Stimulated activated CD8-positive, alpha-beta memory T cell treated with anti-CD3 and anti-CD28 coated beads, Interleukin-12 subunit alpha, Interleukin-12 subunit beta, amount 100 ng/mL, for 24 hours (primary cell): ENCODE data around the gene CTNNA1.
"Not testable (repeated sequence)": the region's sequence is repeated elsewhere in the genome, so short reads cannot be mapped to it uniquely, and the experiment has no call there.

ENCODE experiments used
- DNase-seq: peaks from one replicate; pipeline ENCODE4 v3.0.0-alpha.2; 2020; ENCODE audit errors: extremely low read depth

Gene CTNNA1

GRCh38 chr5:138757061-138757776 is 4.0 kb downstream of the CTNNA1 start:
- no peak for DNase-seq

- no peak for DNase-seq
These were observed 7.4 kb downstream of the CTNNA1 start for GRCh38 chr5:138760448-138761110.

DNA sequence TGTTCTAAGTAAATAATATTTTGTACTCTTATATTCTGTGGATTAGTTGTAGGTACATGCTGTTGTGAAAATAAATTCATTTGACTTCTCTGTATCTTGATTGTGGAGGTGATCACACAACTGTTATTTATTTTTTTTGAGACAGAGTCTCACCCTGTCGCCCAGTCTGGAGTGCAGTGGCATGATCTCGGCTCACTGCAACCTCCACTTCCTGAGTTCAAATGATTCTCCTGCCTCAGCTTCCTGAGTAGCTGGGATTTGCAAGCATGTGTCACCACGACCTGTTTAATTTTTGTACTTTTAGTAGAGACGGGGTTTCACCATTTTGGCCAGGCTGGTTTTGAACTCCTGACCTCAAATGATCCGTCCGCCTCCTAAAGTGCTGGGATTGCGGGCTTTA is 7.9 kb downstream of the CTNNA1 start:
- DNase-seq: not testable (repeated sequence)

DNA sequence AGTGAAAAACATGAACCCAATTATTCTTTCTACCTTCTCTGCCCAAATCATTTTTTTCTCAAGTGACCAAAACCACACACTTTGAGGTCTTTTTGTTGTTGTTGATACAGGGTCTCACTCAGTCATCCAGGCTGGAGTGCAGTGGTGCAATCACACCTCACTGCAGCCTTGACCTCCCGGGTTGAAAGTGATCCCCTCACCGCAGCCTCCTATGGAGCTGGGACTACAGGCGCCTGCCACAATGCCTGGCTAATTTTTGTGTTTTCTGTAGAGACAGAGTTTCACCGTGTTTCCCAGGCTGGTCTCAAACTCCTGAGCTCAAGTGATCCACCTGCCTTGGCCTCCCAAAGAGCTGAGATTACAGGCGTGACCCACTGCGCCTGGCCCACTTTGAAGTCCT is 8.4 kb downstream of the CTNNA1 start:
- DNase-seq: not testable (repeated sequence)

DNA sequence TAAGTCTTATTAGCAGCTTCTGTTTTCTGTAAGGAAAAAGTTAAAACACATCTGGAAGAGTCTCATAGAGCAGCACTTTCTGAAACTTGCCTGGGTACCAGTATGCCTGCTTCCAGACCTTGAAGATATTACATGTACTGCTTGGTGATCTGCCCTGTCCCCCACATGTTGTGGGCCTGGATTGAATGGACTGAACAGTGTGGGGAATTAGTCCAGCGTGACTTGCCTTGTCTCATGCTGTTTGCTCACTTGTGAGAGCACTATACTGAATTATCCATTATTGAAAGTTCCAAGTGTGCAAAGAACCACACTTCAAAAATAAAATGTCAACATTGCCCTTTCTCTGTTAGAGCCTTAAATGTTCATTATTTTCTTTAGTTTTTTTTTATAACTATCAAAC is 8.9 kb downstream of the CTNNA1 start:
- no peak for DNase-seq

- DNase-seq: no peak
These were observed 10.0 kb downstream of the CTNNA1 start for GRCh38 chr5:138763037-138763778.

DNA sequence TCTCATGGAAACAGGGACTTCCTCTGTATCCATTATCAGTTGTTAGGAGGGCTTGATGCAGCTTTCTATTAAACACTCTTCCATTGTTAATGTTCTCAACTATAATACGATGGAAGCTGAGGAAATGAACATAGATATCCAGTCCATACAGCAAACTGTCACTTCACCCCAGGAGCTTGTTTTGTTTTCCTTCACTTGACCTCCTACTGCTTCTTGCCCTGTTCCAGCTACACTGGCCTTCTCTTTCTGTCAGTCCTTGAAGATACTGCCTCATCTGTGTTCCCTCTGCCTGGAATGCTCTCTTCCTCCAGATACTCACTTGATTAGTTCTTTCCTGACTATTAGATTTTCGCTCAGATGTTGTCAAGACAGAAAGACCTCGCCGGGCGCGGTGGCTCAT is 17.1 kb downstream of the CTNNA1 start:
- DNase-seq: no peak

DNA sequence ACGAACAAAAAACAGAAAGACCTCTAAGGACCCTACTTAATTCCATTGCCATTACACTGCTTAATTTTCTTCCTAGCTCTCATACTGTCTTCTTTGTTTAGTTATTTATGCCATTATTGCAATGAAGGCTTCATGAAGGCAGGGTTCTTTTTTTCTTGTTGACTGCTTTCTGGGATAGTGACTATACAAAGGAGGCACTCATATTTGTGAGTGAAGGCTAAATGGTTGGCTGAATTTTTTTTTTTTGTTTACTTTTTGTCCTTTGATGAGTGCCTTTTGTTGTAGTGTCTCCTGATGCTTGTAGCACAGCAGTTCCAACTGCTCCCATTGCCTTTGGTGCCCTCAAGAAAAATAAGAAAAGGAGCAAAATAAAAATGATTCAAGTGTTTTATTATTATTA is 17.8 kb downstream of the CTNNA1 start:
- DNase-seq: no peak

DNA sequence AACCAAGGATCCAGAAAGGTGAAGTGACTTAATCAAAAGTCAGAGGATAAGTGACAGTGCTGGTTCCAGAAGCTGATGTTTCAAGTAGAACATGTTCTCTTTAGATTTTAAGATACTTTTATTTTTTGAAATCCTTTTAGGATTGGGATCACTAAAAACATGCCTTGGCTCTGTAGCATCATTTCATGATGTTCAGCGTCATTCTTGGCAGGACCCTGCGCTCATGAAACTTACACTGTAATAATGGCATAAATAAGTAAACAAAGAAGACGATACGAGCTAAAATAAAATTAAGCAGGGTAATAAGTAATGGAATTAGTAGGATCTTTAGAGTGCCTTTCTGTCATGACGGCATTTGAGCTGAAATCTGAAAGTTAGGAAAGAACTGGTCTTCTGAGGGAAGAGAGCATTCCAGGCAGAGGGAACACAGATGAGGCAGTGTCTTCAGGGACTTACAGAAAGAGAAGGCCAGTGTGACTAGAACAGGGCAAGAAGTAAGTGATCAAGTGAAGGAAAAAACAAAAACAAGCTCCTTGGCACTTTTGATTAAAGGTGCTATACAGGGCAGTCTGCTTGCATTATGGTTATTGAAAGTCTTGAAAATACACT is 19.9 kb downstream of the CTNNA1 start:
- no peak for DNase-seq

- not testable (repeated sequence) for DNase-seq
These were observed 20.4 kb downstream of the CTNNA1 start for GRCh38 chr5:138773624-138774023.

- DNase-seq: no peak
These were observed 21.8 kb downstream of the CTNNA1 start for GRCh38 chr5:138775034-138775433.

DNA sequence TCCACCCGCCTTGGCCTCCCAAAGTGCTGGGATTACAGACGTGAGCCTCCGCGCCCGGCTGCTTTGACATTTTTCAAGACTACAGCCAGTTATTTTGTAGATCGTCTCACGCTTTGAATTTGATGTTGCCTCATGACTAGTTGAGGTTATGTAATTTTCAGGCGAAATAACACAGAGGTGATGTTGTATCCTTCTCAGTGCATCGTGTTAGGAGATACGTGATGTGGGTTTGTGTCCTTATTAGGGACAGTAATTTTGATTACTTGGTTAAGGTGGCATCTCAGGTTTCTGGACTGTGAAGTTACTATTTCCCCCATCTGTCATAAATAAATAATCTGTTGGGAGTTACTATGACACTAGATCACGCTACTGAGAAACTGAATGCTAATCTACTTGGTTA is 25.0 kb downstream of the CTNNA1 start:
- DNase-seq: no peak

- no peak for DNase-seq
These were observed 30.8 kb downstream of the CTNNA1 start for GRCh38 chr5:138783976-138784375.

DNA sequence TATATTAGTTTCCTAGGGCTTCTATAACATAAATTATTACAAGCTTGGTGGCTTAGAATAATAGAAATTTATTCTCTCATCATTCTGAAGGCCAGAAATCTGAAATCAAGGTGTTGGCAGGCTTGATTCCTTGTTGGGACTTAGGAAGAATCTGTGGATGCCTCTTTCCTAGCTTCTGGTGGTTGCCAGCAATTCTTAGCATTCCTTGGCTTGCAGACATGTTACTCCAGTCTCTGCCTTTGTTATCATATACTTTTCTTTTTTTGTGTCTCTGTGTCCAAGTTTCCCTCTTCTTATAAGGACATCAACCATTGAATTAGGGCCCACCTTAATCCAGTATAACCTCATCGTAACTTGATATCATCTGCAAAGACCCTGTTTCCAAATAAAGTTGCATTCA is 31.4 kb downstream of the CTNNA1 start:
- DNase-seq: no peak

DNA sequence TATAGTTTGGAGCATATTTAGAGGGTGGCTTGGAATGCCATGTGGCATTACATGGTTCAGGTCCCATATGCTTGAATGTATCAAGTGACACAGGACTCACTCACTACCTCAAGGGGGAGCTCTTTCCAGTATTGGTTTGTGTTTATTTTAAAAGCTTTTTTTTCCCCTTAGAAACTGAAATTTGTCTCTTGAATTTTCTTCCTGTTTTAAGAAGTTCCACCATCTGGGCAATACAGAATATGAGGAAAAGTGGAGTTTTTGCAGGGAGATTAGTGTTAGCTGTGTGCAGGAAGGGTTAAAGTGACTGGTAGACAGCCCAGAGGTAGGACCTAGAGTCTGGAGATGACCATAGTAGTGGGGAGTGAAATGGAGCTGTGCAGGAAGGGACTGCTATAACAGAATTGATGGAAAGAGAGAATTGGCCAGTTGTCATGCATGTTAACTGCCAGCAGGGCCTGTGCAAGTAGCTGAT is 36.6 kb downstream of the CTNNA1 start:
- no peak for DNase-seq

- no peak for DNase-seq
These were observed 37.5 kb downstream of the CTNNA1 start for GRCh38 chr5:138790684-138791083.

GRCh38 chr5:138792195-138792790 is 39.1 kb downstream of the CTNNA1 start:
- DNase-seq: no peak

- no peak for DNase-seq
These were observed 40.4 kb downstream of the CTNNA1 start for GRCh38 chr5:138793575-138793974.

- DNase-seq: no peak
These were observed 50.1 kb downstream of the CTNNA1 start for GRCh38 chr5:138803285-138803684.

- no peak for DNase-seq
These were observed 50.7 kb downstream of the CTNNA1 start for GRCh38 chr5:138803935-138804334.

DNA sequence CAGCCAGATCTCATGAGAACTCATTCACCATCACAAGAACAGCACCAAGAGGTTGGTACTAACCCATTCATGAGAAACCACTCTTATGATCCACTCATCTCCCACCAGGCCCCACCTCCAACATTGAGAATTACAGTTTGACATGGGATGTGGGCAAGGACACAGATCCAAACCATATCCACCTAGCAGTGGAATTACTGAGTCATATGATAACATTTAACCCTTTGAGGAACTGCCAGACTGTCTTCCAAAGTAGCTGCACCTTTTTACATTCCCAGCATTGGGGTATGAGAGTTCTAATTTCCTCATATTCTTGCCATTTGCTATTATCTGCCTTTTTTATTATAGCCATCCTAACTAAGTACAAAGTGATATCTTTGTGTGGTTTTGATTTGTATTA is 51.9 kb downstream of the CTNNA1 start:
- DNase-seq: no peak

DNA sequence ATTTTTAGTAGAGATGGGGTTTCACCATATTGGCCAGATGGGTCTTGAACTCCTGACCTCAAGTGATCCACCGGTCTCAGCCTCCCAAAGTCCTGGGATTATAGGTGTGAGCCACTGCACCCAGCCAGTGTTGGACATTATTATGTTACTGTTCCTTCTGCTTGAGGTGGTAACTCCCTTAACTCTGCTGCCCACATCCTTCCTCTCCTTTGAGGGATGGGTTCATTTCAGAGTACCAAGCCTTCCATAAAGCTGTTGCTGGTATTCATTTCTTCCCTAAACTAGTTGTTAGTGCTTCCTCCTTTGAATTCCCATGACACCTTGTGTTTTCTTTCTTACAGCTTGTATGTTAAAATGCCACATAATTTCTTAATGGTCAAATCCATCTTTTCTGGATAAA is 54.0 kb downstream of the CTNNA1 start:
- DNase-seq: no peak
